ENCODE data around the gene NIFK. TPM values are rescaled to one million over a fixed set of nuclear protein-coding genes. Genes with fewer than 3 reads are reported as not detected.

Gene NIFK
- total and polyA plus RNA-seq, 2 donors (not counting 1 experiment from before 2014, with no cell fraction given): 9.2 to 56.3 TPM

GRCh38 chr2:121776361-121776760, 39.7 kb upstream of the NIFK start:
- H3K79me2 ChIP-seq (ENCODE audit: control insufficient read depth, insufficient read depth, low read length): no peaks in the 10 kb centered on the region
- Mint-ChIP-seq H3K4me1 (no peaks in the 10 kb centered on the region), H3K27ac (no peak overlapping the region), H3K27me3 (no peaks in the 10 kb centered on the region), H3K4me3 (no peak overlapping the region), H3K9me3 (ENCODE audit: insufficient read depth) (no peaks in the 10 kb centered on the region)
- ChIA-PET CTCF (no interaction called here), POLR2A (no interaction called here)
- peaks cover 0 to 1% (median 0%) of the 10 kb centered on the region in 4 experiments for H3K27me3 ChIP-seq (replicated peaks in 1 of 4; ENCODE audit: control extremely low read depth in 1 of 4, control insufficient read depth in 3 of 4, insufficient read depth in 4 of 4, low read length in 3 of 4)
- no peaks in the 10 kb centered on the region for H4K20me1 ChIP-seq (ENCODE audit: control insufficient read depth, insufficient read depth, low read length, poor library complexity, severe bottlenecking)
- H3K4me3 ChIP-seq (ENCODE audit: control extremely low read depth in 1 of 5, extremely low read depth in 1 of 5, insufficient read depth in 1 of 5, low read depth in 2 of 5, low read length in 4 of 5): no peak overlapping the region
- no peak for ATAC-seq (ENCODE audit: low read depth)
- no CpG with 5 or more reads among the region's 3 CpGs for WGBS (ENCODE audit: insufficient coverage)
- DNase-seq: no peak
- intact Hi-C loops (cut with micrococcal nuclease): no loop called here
- TF ChIP-seq, protein P1, sequence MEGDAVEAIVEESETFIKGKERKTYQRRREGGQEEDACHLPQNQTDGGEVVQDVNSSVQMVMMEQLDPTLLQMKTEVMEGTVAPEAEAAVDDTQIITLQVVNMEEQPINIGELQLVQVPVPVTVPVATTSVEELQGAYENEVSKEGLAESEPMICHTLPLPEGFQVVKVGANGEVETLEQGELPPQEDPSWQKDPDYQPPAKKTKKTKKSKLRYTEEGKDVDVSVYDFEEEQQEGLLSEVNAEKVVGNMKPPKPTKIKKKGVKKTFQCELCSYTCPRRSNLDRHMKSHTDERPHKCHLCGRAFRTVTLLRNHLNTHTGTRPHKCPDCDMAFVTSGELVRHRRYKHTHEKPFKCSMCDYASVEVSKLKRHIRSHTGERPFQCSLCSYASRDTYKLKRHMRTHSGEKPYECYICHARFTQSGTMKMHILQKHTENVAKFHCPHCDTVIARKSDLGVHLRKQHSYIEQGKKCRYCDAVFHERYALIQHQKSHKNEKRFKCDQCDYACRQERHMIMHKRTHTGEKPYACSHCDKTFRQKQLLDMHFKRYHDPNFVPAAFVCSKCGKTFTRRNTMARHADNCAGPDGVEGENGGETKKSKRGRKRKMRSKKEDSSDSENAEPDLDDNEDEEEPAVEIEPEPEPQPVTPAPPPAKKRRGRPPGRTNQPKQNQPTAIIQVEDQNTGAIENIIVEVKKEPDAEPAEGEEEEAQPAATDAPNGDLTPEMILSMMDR (IDR thresholded peaks at IDR 0.05): no peak
- TF ChIP-seq EZH2 (IDR thresholded peaks at IDR 0.05; ENCODE audit: borderline replicate concordance, insufficient read depth, low read depth, low read length, poor library complexity, severe bottlenecking): no peak
- H3K27ac ChIP-seq (ENCODE audit: low read length in 2 of 2): no peak overlapping the region
- no peaks in the 10 kb centered on the region for H3K4me1 ChIP-seq (ENCODE audit: control insufficient read depth in 2 of 2, insufficient read depth in 2 of 2, low read length in 2 of 2)
- no peak overlapping the region for H3K9ac ChIP-seq (ENCODE audit: low read length)
- H3K9me3 ChIP-seq (ENCODE audit: control extremely low read depth in 1 of 3, control insufficient read depth in 2 of 3, insufficient read depth in 1 of 3, low read length in 2 of 3): no peaks in the 10 kb centered on the region
- no peaks in the 10 kb centered on the region for H3K36me3 ChIP-seq (replicated peaks in 1 of 2; ENCODE audit: control extremely low read depth in 1 of 2, control insufficient read depth in 1 of 2, extremely low read depth in 1 of 2, insufficient read depth in 2 of 2, low read length in 1 of 2)
- no peak overlapping the region for H3K4me2 ChIP-seq (replicated peaks; ENCODE audit: low read depth, low read length, poor library complexity, severe bottlenecking)
- no peak overlapping the region for H2AFZ ChIP-seq (ENCODE audit: insufficient read depth, low read depth, low read length, poor library complexity, severe bottlenecking)

DNA sequence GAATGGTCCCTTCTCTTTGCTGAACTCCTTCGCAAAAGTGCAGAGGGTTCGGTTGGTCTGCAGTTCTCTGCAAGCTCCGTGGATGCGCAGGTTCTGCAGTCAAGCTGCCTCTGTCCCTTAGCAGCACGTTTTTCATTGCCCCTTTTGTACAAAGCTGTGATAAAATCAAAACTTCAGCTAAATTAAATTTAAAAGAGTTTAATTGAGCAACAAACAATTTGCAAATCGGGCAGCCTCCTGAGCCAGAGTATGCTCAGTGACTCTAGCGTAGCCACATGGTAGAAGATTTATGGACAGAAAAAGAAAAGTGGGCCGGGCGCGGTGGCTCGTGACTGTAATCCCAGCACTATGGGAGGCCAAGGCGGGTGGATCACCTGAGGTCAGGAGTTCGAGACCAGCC, 37.6 kb upstream of the NIFK start:
- Histone ChIP-seq H3K9me3 (ENCODE audit: control extremely low read depth in 1 of 3, control insufficient read depth in 2 of 3, insufficient read depth in 1 of 3, low read length in 2 of 3) (no peaks in the 10 kb centered on the region), H3K4me2 (replicated peaks; ENCODE audit: low read depth, low read length, poor library complexity, severe bottlenecking) (no peak overlapping the region), H3K9ac (ENCODE audit: low read length) (no peak overlapping the region), H4K20me1 (ENCODE audit: control insufficient read depth, insufficient read depth, low read length, poor library complexity, severe bottlenecking) (no peaks in the 10 kb centered on the region), H2AFZ (ENCODE audit: insufficient read depth, low read depth, low read length, poor library complexity, severe bottlenecking) (no peak overlapping the region), H3K79me2 (ENCODE audit: control insufficient read depth, insufficient read depth, low read length) (no peaks in the 10 kb centered on the region), H3K4me3 (ENCODE audit: control extremely low read depth in 1 of 5, extremely low read depth in 1 of 5, insufficient read depth in 1 of 5, low read depth in 2 of 5, low read length in 4 of 5) (no peak overlapping the region), H3K4me1 (ENCODE audit: control insufficient read depth in 2 of 2, insufficient read depth in 2 of 2, low read length in 2 of 2) (no peaks in the 10 kb centered on the region), H3K27me3 (replicated peaks in 1 of 4; ENCODE audit: control extremely low read depth in 1 of 4, control insufficient read depth in 3 of 4, insufficient read depth in 4 of 4, low read length in 3 of 4) (no peaks in the 10 kb centered on the region), H3K27ac (ENCODE audit: low read length in 2 of 2) (no peak overlapping the region), H3K36me3 (replicated peaks in 1 of 2; ENCODE audit: control extremely low read depth in 1 of 2, control insufficient read depth in 1 of 2, extremely low read depth in 1 of 2, insufficient read depth in 2 of 2, low read length in 1 of 2) (peaks cover 0 to 6% of the 10 kb centered on the region in 2 experiments)
- POLR2A ChIA-PET: no interaction called here
- DNase-seq (no peak), ATAC-seq (ENCODE audit: low read depth) (no peak)
- H3K4me1 Mint-ChIP-seq: no peaks in the 10 kb centered on the region
- no peak overlapping the region for H3K27ac Mint-ChIP-seq
- no peaks in the 10 kb centered on the region for H3K27me3 Mint-ChIP-seq
- WGBS (ENCODE audit: insufficient coverage): 98% methylated on average over 7 of the region's 13 CpGs
- no peak overlapping the region for H3K4me3 Mint-ChIP-seq
- CTCF ChIA-PET: no interaction called here
- no peaks in the 10 kb centered on the region for H3K9me3 Mint-ChIP-seq (ENCODE audit: insufficient read depth)
- TF ChIP-seq EZH2 (IDR thresholded peaks at IDR 0.05; ENCODE audit: borderline replicate concordance, insufficient read depth, low read depth, low read length, poor library complexity, severe bottlenecking): no peak
- TF ChIP-seq, protein P1 (IDR thresholded peaks at IDR 0.05): no peak
- intact Hi-C loops (cut with micrococcal nuclease): no loop called here
